Measurements from ENCODE around the gene SIRPB2.

Gene SIRPB2

GRCh38 chr20:1474325-1474724, 16.9 kb downstream of the SIRPB2 start:
- no peak overlapping the region for H3K4me3 ChIP-seq (replicated peaks; ENCODE audit: low read depth, low read length)
- no peak for TF ChIP-seq CTCF (IDR thresholded peaks at IDR 0.05; ENCODE audit: insufficient read depth, low read length, poor library complexity, severe bottlenecking)
- H3K36me3 ChIP-seq (ENCODE audit: control insufficient read depth, insufficient read depth, low read length) = no peaks in the 10 kb centered on the region
- peaks cover 2% of the 10 kb centered on the region for H3K27me3 ChIP-seq (replicated peaks; ENCODE audit: control insufficient read depth, insufficient read depth, low read length)
- no peak for DNase-seq (ENCODE audit: extremely low read depth, insufficient read length)

- no peaks in the 10 kb centered on the region for H3K36me3 ChIP-seq (ENCODE audit: control insufficient read depth, insufficient read depth, low read length)
- peaks cover under 1% of the 10 kb centered on the region; the same call in 1 of the 2 replicates for H3K27me3 ChIP-seq (replicated peaks; ENCODE audit: control insufficient read depth, insufficient read depth, low read length)
- no peak for DNase-seq (ENCODE audit: extremely low read depth, insufficient read length)
- H3K4me3 ChIP-seq (replicated peaks; ENCODE audit: low read depth, low read length) = no peak overlapping the region
- no peak for TF ChIP-seq CTCF (IDR thresholded peaks at IDR 0.05; ENCODE audit: insufficient read depth, low read length, poor library complexity, severe bottlenecking)
These were observed 17.7 kb downstream of the SIRPB2 start for GRCh38 chr20:1473246-1474220.

GRCh38 chr20:1472556-1473245, 18.5 kb downstream of the SIRPB2 start:
- DNase-seq (ENCODE audit: extremely low read depth, insufficient read length) = no peak
- H3K27me3 ChIP-seq (replicated peaks; ENCODE audit: control insufficient read depth, insufficient read depth, low read length) = peaks cover 1% of the 10 kb centered on the region; the same call in 1 of the 2 replicates
- no peak overlapping the region for H3K4me3 ChIP-seq (replicated peaks; ENCODE audit: low read depth, low read length)
- no peak for TF ChIP-seq CTCF (IDR thresholded peaks at IDR 0.05; ENCODE audit: insufficient read depth, low read length, poor library complexity, severe bottlenecking)
- H3K36me3 ChIP-seq (ENCODE audit: control insufficient read depth, insufficient read depth, low read length) = no peaks in the 10 kb centered on the region

- no peak for DNase-seq (ENCODE audit: extremely low read depth, insufficient read length)
- H3K27me3 ChIP-seq (replicated peaks; ENCODE audit: control insufficient read depth, insufficient read depth, low read length) = 0 out of 2 replicates have a peak, but pooled peaks cover 1% of the 10 kb centered on the region
- no peak overlapping the region for H3K4me3 ChIP-seq (replicated peaks; ENCODE audit: low read depth, low read length)
- no peak for TF ChIP-seq CTCF (IDR thresholded peaks at IDR 0.05; ENCODE audit: insufficient read depth, low read length, poor library complexity, severe bottlenecking)
- no peaks in the 10 kb centered on the region for H3K36me3 ChIP-seq (ENCODE audit: control insufficient read depth, insufficient read depth, low read length)
These were observed 20.0 kb downstream of the SIRPB2 start for GRCh38 chr20:1471242-1471641.

- TF ChIP-seq CTCF (IDR thresholded peaks at IDR 0.05; ENCODE audit: insufficient read depth, low read length, poor library complexity, severe bottlenecking) = peak; percentile 87
- Histone ChIP-seq H3K4me3 (replicated peaks; ENCODE audit: low read depth, low read length) (no peak overlapping the region), H3K27me3 (replicated peaks; ENCODE audit: control insufficient read depth, insufficient read depth, low read length) (0 out of 2 replicates have a peak, but pooled peaks cover 1% of the 10 kb centered on the region), H3K36me3 (ENCODE audit: control insufficient read depth, insufficient read depth, low read length) (no peaks in the 10 kb centered on the region)
- peak; percentile 24 for DNase-seq (ENCODE audit: extremely low read depth, insufficient read length)
These were observed 21.2 kb downstream of the SIRPB2 start for GRCh38 chr20:1469925-1470571.

Data from GM06990 (cell line).